ENCODE data around the gene ETAA1.

GRCh38 chr2:67436221-67436620 lies 39.1 kb downstream of the ETAA1 start:
- TF ChIP-seq CTCF (IDR thresholded peaks at IDR 0.05) = no peak
- no peak for TF ChIP-seq NFYB (CRISPR knock-in tag; conservative IDR thresholded peaks at IDR 0.05; ENCODE audit: low read depth)
- TF ChIP-seq AFF4 (CRISPR knock-in tag; IDR thresholded peaks at IDR 0.05; ENCODE audit: borderline replicate concordance) = no peak
- TF ChIP-seq NR1H2 (CRISPR knock-in tag; IDR thresholded peaks at IDR 0.05) = no peak
- no peak for TF ChIP-seq TEAD4 (CRISPR knock-in tag; IDR thresholded peaks at IDR 0.05)
- TF ChIP-seq, protein P1, sequence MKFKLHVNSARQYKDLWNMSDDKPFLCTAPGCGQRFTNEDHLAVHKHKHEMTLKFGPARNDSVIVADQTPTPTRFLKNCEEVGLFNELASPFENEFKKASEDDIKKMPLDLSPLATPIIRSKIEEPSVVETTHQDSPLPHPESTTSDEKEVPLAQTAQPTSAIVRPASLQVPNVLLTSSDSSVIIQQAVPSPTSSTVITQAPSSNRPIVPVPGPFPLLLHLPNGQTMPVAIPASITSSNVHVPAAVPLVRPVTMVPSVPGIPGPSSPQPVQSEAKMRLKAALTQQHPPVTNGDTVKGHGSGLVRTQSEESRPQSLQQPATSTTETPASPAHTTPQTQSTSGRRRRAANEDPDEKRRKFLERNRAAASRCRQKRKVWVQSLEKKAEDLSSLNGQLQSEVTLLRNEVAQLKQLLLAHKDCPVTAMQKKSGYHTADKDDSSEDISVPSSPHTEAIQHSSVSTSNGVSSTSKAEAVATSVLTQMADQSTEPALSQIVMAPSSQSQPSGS (CRISPR knock-in tag; IDR thresholded peaks at IDR 0.05; ENCODE audit: borderline replicate concordance, low read depth) = no peak
- TF ChIP-seq, protein P2, sequence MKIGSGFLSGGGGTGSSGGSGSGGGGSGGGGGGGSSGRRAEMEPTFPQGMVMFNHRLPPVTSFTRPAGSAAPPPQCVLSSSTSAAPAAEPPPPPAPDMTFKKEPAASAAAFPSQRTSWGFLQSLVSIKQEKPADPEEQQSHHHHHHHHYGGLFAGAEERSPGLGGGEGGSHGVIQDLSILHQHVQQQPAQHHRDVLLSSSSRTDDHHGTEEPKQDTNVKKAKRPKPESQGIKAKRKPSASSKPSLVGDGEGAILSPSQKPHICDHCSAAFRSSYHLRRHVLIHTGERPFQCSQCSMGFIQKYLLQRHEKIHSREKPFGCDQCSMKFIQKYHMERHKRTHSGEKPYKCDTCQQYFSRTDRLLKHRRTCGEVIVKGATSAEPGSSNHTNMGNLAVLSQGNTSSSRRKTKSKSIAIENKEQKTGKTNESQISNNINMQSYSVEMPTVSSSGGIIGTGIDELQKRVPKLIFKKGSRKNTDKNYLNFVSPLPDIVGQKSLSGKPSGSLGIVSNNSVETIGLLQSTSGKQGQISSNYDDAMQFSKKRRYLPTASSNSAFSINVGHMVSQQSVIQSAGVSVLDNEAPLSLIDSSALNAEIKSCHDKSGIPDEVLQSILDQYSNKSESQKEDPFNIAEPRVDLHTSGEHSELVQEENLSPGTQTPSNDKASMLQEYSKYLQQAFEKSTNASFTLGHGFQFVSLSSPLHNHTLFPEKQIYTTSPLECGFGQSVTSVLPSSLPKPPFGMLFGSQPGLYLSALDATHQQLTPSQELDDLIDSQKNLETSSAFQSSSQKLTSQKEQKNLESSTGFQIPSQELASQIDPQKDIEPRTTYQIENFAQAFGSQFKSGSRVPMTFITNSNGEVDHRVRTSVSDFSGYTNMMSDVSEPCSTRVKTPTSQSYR (CRISPR knock-in tag; IDR thresholded peaks at IDR 0.05) = no peak
- TF ChIP-seq ZNF263 (CRISPR knock-in tag; IDR thresholded peaks at IDR 0.05; ENCODE audit: low read depth) = no peak
- no peak for TF ChIP-seq HMGXB4 (CRISPR knock-in tag; IDR thresholded peaks at IDR 0.05)
- no peak for TF ChIP-seq FOXJ3 (CRISPR knock-in tag; IDR thresholded peaks at IDR 0.05; ENCODE audit: borderline replicate concordance)

Measured in WTC11 (cell line).